Osteocyte (in vitro differentiated cells): ENCODE measurements around the gene ITGB7. TPM values are rescaled to one million over a fixed set of nuclear protein-coding genes. Genes with fewer than 3 reads are reported as not detected.

ENCODE experiments used
- DNase-seq: peaks from one replicate; pipeline ENCODE4 v3.0.0; 2021; ENCODE audit warnings: mixed read lengths; ENCODE audit not compliant: unreplicated experiment; ENCODE audit errors: extremely low spot score
- H3K27ac Mint-ChIP-seq: one replicate; pipeline ENCODE4 v1.8.0; 2021; ENCODE audit warnings: mild to moderate bottlenecking, mixed read lengths; ENCODE audit not compliant: unreplicated experiment
- H3K27me3 Mint-ChIP-seq: one replicate; pipeline ENCODE4 v1.8.0; 2021; ENCODE audit warnings: mixed read lengths; ENCODE audit not compliant: unreplicated experiment
- H3K36me3 Mint-ChIP-seq: one replicate; pipeline ENCODE4 v1.8.0; 2021; ENCODE audit warnings: mixed read lengths; ENCODE audit not compliant: unreplicated experiment
- H3K4me1 Mint-ChIP-seq: one replicate; pipeline ENCODE4 v1.8.0; 2021; ENCODE audit warnings: mixed read lengths; ENCODE audit not compliant: unreplicated experiment
- H3K4me3 Mint-ChIP-seq: one replicate; pipeline ENCODE4 v1.8.0; 2021; ENCODE audit warnings: mild to moderate bottlenecking, moderate library complexity, mixed read lengths; ENCODE audit not compliant: unreplicated experiment
- H3K9me3 Mint-ChIP-seq: one replicate; pipeline ENCODE4 v1.8.0; 2021; ENCODE audit warnings: mixed read lengths; ENCODE audit not compliant: unreplicated experiment
- CTCF ChIP-seq: fragments of 200-600 bp; sonication (generic); IDR thresholded peaks from 2 replicates; pipeline ENCODE4 v1.5.0; 2021; ENCODE audit warnings: antibody characterized with exemption, mild to moderate bottlenecking, moderate library complexity
- total RNA-seq: library from RNA; stranded (reverse); gene quantifications from 2 replicates; pipeline ENCODE4 v1.2.1, GENCODE V29; 2021

Gene ITGB7
- total RNA-seq, 1 donor from 2014 or later, result 0.83 TPM

GRCh38 chr12:53143355-53143754, 63.7 kb downstream of the ITGB7 start:
- DNase-seq, result peak; percentile 8
- no peak overlapping the region for H3K4me3 Mint-ChIP-seq
- H3K36me3 Mint-ChIP-seq, result no peaks in the 10 kb centered on the region
- no peak for TF ChIP-seq CTCF
- H3K27ac Mint-ChIP-seq, result no peak overlapping the region
- no peaks in the 10 kb centered on the region for H3K9me3 Mint-ChIP-seq
- no peaks in the 10 kb centered on the region for H3K4me1 Mint-ChIP-seq
- H3K27me3 Mint-ChIP-seq, result peaks cover 7% of the 10 kb centered on the region

Other genes with a start within 250 kb of the ITGB7 start
- gene EIF4B, start 200.8 kb downstream of the ITGB7 start, total RNA-seq, result 516 and 555 TPM in 2 replicates
- 107 and 116 TPM in 2 replicates for gene TNS2, start 157.2 kb downstream of the ITGB7 start, total RNA-seq
- gene SPRYD3, start 127.9 kb downstream of the ITGB7 start, total RNA-seq, result 28.3 and 29.0 TPM in 2 replicates
- 18.8 and 22.3 TPM in 2 replicates for gene IGFBP6, start 109.6 kb downstream of the ITGB7 start, total RNA-seq
- not detected in 2 replicates for gene SOAT2, start 103.8 kb downstream of the ITGB7 start, total RNA-seq
- gene ZNF740, start 26.5 kb downstream of the ITGB7 start, total RNA-seq, result 39.6 and 55.4 TPM in 2 replicates
- 45.0 and 47.0 TPM in 2 replicates for gene CSAD, start 26.3 kb downstream of the ITGB7 start, total RNA-seq
- gene RARG, start 25.0 kb upstream of the ITGB7 start, total RNA-seq, result 31.6 and 34.9 TPM in 2 replicates
- gene ESPL1, start 61.0 kb upstream of the ITGB7 start, total RNA-seq, result 7.6 and 8.6 TPM in 2 replicates
- gene PFDN5, start 88.3 kb upstream of the ITGB7 start, total RNA-seq, result 394 and 396 TPM in 2 replicates
- 72.5 and 80.5 TPM in 2 replicates for gene MYG1, start 92.4 kb upstream of the ITGB7 start, total RNA-seq
- 66.3 and 72.8 TPM in 2 replicates for gene AAAS, start 114.4 kb upstream of the ITGB7 start, total RNA-seq
- gene SP7, start 129.1 kb upstream of the ITGB7 start, total RNA-seq, result not detected in 2 replicates
- gene SP1, start 172.9 kb upstream of the ITGB7 start, total RNA-seq, result 77.0 and 83.3 TPM in 2 replicates
- not detected in 2 replicates for gene AMHR2, start 216.6 kb upstream of the ITGB7 start, total RNA-seq
- gene PRR13, start 234.5 kb upstream of the ITGB7 start, total RNA-seq, result 102 and 105 TPM in 2 replicates
- 984 and 1,015 TPM in 2 replicates for gene PCBP2, start 244.9 kb upstream of the ITGB7 start, total RNA-seq